ENCODE data around the gene PEAK1.

DNA sequence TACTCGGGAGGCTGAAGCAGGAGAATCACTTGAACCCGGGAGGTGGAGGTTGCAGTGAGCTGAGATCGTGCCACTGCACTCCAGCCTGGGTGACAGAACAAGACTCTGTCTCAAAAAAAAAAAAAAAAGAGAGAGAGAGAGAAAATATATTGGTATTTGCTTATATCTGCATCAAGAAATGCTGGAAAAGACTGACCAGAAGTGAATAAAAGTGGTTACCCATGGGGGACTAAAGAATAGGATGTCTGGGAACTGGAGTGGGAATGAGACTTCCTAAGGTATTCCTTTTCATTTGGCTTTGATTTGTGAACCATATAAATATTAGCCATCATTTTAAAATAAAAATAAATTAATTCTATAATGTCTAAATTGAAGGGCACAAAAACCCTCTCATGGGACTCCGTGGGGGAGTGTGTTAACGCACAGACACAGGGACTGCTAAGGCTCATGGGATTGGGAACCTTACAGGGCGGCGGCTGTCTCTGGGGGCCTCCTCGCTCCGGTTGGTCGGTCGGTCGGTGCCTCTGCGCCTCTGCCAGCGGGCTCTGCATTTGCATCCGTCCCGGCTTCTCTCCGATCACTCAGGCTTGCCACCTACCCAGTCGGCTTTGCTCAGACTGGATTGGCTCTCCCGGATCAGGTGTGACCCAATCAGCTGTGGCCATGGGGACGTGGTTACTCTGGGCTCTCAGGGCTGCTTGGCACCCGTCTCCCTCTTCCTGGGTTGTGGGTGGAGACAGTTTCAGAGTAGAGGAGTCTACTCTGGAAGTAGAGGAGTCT, 336.3 kb downstream of the PEAK1 start:
- no peak for TF ChIP-seq POLR2A (IDR thresholded peaks at IDR 0.05)
- TF ChIP-seq, protein P1, sequence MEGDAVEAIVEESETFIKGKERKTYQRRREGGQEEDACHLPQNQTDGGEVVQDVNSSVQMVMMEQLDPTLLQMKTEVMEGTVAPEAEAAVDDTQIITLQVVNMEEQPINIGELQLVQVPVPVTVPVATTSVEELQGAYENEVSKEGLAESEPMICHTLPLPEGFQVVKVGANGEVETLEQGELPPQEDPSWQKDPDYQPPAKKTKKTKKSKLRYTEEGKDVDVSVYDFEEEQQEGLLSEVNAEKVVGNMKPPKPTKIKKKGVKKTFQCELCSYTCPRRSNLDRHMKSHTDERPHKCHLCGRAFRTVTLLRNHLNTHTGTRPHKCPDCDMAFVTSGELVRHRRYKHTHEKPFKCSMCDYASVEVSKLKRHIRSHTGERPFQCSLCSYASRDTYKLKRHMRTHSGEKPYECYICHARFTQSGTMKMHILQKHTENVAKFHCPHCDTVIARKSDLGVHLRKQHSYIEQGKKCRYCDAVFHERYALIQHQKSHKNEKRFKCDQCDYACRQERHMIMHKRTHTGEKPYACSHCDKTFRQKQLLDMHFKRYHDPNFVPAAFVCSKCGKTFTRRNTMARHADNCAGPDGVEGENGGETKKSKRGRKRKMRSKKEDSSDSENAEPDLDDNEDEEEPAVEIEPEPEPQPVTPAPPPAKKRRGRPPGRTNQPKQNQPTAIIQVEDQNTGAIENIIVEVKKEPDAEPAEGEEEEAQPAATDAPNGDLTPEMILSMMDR (IDR thresholded peaks at IDR 0.05), result no peak
